Measurements from ENCODE around the gene ALG12.
A peak's percentile ranks its signal among the peaks of the same experiment; 100 is the strongest.

ALG12 gene

DNA sequence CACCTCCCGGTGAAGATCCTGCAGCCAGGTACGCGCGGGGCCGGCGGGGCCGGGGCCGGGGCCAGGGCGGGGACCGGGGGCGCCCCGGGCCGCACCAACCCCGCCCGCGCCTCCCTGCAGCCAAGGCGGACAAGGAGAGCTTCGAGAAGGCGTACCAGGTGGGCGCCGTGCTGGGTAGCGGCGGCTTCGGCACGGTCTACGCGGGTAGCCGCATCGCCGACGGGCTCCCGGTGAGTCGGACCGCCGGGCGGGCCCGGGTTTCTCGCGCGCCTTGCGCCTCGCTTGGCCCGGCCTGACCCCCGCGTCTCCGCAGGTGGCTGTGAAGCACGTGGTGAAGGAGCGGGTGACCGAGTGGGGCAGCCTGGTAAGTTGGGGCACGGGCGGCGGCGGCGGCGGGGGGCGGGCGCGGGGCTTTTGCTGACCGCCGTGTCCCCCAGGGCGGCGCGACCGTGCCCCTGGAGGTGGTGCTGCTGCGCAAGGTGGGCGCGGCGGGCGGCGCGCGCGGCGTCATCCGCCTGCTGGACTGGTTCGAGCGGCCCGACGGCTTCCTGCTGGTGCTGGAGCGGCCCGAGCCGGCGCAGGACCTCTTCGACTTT, 42.9 kb upstream of the ALG12 start:
- Mint-ChIP-seq H3K9me3 (no peaks in the 10 kb centered on the region), H3K4me1 (ENCODE audit: low read depth) (peaks cover 38% of the 10 kb centered on the region), H3K27ac (peak overlapping the region; percentile 96), H3K27me3 (no peaks in the 10 kb centered on the region), H3K36me3 (ENCODE audit: low read depth) (peaks cover 40% of the 10 kb centered on the region), H3K4me3 (peak overlapping the region; percentile 93)
- DNase-seq = no peak

DNA sequence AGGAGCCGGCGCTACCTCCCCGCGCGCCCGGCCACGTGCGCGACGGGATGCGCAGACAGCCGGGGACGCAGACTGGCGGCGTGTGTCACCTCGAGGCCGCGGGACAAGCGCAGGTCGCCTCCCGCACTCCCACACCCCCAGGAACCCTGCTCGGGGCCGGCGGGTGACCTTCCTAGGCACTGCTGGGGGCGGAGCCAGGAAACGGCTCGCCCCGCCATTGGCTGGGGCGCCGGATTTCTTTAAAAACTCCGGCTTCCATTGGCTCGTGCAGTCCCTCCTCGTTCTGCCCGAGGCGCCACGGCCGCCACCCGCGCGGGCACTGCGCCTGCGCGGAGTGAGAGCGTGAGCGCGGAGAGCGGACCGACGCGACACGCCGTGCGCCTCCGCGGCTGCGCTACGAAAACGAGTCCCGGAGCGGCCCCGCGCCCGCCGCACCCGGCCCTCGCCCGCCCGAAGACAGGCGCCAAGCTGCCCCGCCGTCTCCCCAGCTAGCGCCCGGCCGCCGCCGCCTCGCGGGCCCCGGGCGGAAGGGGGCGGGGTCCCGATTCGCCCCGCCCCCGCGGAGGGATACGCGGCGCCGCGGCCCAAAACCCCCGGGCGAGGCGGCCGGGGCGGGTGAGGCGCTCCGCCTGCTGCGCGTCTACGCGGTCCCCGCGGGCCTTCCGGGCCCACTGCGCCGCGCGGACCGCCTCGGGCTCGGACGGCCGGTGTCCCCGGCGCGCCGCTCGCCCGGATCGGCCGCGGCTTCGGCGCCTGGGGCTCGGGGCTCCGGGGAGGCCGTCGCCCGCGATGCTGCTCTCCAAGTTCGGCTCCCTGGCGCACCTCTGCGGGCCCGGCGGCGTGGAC, 42.1 kb upstream of the ALG12 start, which contains the start of gene PIM3:
Gene PIM3 (plus strand): TSS at position 614 of the 846 bp plus-strand sequence. CDS start 176 bp downstream, at position 790.
- H3K4me1 Mint-ChIP-seq (ENCODE audit: low read depth) = peaks cover 36% of the 10 kb centered on the region
- no peaks in the 10 kb centered on the region for H3K27me3 Mint-ChIP-seq
- DNase-seq = peak; percentile 94
- H3K36me3 Mint-ChIP-seq (ENCODE audit: low read depth) = peaks cover 38% of the 10 kb centered on the region
- peak within 1 kb of the TSS; percentile 96 for H3K27ac Mint-ChIP-seq
- peak within 1 kb of the TSS; percentile 93 for H3K4me3 Mint-ChIP-seq
- H3K9me3 Mint-ChIP-seq = no peaks in the 10 kb centered on the region

DNA sequence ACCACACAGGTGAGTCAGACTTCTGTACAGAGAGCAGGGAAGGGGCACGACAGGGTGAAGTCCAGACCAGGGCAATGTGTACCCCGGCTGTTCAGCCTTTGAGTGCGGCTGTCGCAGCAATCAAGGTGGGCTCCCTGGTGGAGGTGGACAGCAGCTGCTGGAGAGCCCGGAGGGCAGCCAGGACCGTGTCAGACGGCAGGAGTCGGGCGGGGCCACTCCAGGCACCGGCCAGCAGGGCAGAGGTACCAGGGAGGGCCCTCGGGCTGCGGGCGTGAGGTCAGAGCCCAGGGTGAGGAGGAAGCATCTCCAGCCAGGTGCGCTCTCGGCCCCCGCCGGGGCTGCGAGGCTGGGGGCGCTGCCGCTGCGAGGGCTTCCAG, 41.5 kb upstream of the ALG12 start:
- Mint-ChIP-seq H3K9me3 (no peaks in the 10 kb centered on the region), H3K27ac (peak overlapping the region; percentile 95), H3K36me3 (ENCODE audit: low read depth) (peaks cover 33% of the 10 kb centered on the region), H3K4me1 (ENCODE audit: low read depth) (peaks cover 32% of the 10 kb centered on the region), H3K27me3 (no peaks in the 10 kb centered on the region), H3K4me3 (peak overlapping the region; percentile 85)
- DNase-seq = no peak

DNA sequence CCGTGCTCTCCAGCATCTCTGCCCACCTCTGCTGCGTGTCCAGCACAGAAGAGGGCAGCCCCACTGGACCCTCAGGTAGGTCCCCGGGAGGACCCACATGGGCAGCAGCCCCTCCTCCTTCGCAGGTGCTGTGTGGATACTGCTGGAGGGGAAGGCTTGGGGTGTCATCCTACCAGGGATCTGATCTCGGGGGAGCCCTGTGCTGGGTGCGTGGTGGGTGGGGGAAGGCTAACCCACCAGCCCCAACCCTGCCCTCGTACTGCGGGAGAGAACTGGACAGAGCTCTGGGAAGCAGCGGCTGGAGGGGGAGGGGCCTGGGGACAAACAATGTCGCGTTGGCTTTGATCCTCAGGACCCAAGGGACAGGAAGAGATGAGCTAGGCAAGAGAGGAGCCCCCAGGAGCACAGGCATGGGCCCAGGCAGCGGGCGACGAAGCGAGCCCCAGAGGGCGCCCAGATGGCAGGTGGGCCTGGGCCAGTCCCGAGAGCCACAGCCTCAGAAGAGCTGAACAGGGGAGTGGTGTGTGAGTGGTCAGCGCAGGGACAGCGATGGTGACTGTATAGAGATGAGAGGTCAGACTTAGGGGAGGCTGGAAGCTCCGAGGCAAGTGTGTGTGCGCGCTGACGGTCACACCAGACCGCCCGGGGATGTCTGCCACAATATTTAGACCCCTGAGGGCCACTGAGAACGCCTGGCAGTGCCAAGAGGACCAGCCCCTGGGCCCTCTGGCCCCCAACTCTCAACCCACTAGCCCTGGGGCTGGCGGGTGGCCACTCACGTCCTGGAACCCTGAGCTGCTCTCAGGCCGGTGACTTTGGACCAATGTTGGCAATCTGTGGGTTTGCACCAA, 40.9 kb upstream of the ALG12 start:
- no peak for DNase-seq
- Mint-ChIP-seq H3K27ac (peak overlapping the region; percentile 95), H3K4me1 (ENCODE audit: low read depth) (peaks cover 26% of the 10 kb centered on the region), H3K36me3 (ENCODE audit: low read depth) (peaks cover 27% of the 10 kb centered on the region), H3K9me3 (no peaks in the 10 kb centered on the region), H3K4me3 (peak overlapping the region; percentile 85), H3K27me3 (no peaks in the 10 kb centered on the region)

DNA sequence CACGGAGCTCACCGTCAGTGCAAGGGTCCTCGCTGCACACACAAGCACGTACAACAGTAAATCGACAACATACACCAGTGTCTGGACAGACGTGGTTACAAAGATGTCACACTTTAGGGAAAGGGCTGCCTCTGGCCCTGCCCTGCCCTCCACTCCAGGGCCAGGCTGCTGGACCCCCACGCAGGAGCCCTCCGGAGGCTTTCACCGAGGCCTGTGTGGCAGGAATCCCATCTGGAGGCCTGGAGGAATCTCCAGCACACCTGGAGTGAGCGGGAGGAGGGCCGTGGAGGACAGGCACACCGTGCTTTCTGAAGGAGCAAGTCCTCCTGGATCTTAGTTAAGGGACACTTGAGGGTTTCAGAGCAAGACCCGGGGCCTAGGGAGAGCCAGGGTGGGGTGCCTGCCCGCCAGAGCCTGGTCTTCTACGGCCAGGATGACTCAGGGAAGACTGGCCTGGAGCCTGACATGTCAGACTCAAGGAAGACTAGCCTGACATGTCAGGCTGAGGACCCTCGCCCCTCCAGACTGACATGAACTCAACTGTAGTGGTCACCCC, 40.2 kb upstream of the ALG12 start:
- DNase-seq = no peak
- peak overlapping the region; percentile 95 for H3K27ac Mint-ChIP-seq
- H3K36me3 Mint-ChIP-seq (ENCODE audit: low read depth) = peaks cover 20% of the 10 kb centered on the region
- H3K4me1 Mint-ChIP-seq (ENCODE audit: low read depth) = peaks cover 19% of the 10 kb centered on the region
- no peaks in the 10 kb centered on the region for H3K9me3 Mint-ChIP-seq
- H3K4me3 Mint-ChIP-seq = peak overlapping the region; percentile 85
- no peaks in the 10 kb centered on the region for H3K27me3 Mint-ChIP-seq

DNA sequence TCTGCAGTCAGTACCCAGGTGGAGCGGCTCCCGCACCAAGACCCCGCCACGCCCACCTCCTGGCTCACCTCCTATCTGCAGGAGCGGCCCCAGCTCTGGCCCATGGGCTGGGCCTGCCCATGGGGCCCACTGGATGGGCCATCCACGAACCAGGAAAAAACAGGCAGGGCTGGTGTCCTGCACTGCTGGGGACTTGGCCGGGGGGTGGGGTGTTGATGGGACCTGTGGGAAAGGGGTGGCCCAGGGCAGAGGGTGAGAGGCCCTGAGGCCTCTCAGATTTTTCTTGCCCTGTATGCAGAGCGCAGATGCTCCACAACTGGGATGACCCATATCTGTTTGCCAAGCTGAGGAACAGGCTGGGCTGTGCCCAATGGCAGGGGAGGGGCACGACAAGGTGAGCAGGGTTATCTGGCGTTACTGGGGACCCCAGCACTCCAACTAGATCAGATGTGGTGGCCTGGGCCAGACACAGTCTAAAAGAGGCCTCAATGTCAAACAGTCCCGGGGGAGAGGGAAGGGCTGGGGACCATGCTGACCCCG, 39.7 kb upstream of the ALG12 start:
- Mint-ChIP-seq H3K27me3 (no peaks in the 10 kb centered on the region), H3K27ac (peak overlapping the region; percentile 69), H3K9me3 (no peaks in the 10 kb centered on the region)

DNA sequence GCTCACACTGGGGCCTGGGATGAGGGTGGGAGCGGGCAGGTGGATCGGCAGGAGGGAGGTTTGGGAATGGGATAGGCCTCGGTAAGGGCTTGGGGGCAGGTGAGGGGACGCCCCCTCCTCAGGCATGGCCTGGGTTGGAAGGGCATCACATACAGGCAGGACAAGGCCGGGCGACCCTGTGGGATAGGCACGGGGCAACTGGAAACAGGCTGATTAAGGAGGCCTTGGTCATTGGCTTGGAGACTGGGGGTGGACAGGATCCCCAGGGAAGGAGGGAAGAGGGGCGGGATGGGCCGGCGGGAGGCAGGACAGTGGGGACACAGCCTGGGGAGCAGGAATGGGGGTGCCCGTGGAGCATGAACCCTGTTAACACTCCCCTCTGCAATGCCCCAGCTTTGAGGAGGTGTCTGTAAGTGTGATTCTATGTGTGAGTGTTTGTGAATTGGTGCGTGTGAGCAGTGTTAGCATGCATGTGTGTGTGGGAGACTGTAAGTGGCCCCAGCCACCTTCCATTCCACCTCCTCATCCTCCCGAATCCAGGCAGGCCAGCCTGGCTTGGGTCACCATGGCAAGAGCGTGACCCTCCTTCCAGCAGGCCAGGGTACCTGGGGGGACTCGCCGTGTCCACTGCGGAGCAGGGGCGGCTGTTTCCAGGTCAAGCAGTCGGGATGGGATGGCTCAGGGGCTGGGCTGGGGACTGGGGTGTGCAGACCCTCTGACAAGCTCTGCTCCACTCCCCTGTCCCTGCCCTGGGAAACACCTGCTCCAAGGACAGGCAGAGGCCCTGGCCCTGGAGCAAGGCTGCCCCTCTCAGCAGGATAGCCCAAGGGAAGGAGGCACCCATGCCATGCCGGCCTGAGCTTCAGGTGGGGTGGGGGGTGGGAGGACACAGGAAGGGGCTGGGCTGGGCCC, 38.9 kb upstream of the ALG12 start:
- no peaks in the 10 kb centered on the region for H3K9me3 Mint-ChIP-seq
- peaks cover 18% of the 10 kb centered on the region for H3K4me1 Mint-ChIP-seq (ENCODE audit: low read depth)
- H3K27ac Mint-ChIP-seq = peak overlapping the region; percentile 29
- no peaks in the 10 kb centered on the region for H3K27me3 Mint-ChIP-seq
- DNase-seq = no peak
- peaks cover 9% of the 10 kb centered on the region for H3K36me3 Mint-ChIP-seq (ENCODE audit: low read depth)
- H3K4me3 Mint-ChIP-seq = no peak overlapping the region

More for the DNA sequence above, 39.7 kb upstream of the ALG12 start:
- Mint-ChIP-seq H3K36me3 (ENCODE audit: low read depth) (peaks cover 14% of the 10 kb centered on the region), H3K4me1 (ENCODE audit: low read depth) (peaks cover 15% of the 10 kb centered on the region), H3K4me3 (peak overlapping the region; percentile 85)
- DNase-seq = no peak

DNA sequence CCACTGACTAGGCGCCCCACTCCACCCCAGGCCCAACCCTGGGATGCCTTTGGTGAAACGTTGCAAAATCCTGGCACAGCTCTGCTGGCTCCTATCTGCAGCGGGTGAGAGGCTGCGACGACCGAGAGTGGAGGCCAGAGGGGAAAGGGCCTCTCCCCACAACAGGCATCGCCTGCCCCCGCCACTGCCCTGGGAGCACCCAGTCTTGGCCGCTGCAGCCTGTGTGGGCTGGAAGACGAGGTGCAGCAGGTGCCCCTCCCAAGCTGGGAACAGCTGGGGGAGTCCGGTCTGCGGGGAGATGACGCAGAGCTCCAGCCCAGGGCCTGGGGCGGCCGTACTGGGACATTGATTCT, 38.2 kb upstream of the ALG12 start:
- DNase-seq = no peak
- H3K9me3 Mint-ChIP-seq = no peaks in the 10 kb centered on the region
- H3K4me1 Mint-ChIP-seq (ENCODE audit: low read depth) = peaks cover 20% of the 10 kb centered on the region
- peaks cover 3% of the 10 kb centered on the region for H3K36me3 Mint-ChIP-seq (ENCODE audit: low read depth)
- no peak overlapping the region for H3K27ac Mint-ChIP-seq
- H3K27me3 Mint-ChIP-seq = no peaks in the 10 kb centered on the region
- H3K4me3 Mint-ChIP-seq = no peak overlapping the region

DNA sequence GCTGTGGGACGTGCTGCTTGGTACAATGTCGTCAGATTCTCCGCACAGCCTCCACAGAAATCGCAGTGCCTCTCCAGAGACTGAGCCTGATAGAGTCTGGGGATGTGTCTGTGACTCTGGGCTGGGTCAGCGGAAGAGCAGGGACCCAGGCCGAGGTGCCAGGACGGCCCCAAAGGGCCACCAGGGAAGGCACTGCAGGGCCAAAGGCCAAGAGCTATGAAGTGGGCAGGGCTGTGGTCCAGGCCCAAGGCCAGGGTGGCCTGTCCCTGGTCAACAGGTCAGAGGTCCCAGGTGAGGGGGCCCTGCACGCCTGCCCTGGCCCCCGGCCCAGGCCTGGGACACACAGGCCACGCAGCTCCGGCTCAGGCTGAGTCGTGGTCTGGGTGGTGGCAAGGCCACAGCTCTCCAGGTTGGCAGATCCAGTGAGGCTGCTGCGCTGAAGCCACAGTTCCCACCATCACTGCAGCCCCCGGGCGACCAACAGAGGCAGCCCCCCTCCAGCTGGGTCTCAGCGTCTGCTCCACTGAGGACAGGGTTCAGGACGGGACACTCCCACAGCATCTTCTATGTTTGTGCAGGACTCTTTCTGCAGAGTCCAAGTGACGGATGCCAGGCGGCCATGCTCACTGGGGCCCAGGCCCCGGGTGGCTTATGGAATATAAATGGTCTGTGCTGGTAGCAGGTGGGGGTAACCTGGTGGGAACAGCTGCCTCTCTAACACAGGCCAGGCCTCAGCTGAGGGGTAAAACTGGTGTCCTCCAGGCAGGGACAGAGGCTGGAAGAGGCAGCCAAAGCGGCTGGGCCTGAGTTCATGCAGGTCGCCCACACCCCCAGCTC, 37.6 kb upstream of the ALG12 start:
- no peak for DNase-seq
- Mint-ChIP-seq H3K27ac (no peak overlapping the region), H3K27me3 (no peaks in the 10 kb centered on the region), H3K4me3 (no peak overlapping the region), H3K4me1 (ENCODE audit: low read depth) (peaks cover 24% of the 10 kb centered on the region), H3K9me3 (no peaks in the 10 kb centered on the region), H3K36me3 (ENCODE audit: low read depth) (peaks cover 2% of the 10 kb centered on the region)

DNA sequence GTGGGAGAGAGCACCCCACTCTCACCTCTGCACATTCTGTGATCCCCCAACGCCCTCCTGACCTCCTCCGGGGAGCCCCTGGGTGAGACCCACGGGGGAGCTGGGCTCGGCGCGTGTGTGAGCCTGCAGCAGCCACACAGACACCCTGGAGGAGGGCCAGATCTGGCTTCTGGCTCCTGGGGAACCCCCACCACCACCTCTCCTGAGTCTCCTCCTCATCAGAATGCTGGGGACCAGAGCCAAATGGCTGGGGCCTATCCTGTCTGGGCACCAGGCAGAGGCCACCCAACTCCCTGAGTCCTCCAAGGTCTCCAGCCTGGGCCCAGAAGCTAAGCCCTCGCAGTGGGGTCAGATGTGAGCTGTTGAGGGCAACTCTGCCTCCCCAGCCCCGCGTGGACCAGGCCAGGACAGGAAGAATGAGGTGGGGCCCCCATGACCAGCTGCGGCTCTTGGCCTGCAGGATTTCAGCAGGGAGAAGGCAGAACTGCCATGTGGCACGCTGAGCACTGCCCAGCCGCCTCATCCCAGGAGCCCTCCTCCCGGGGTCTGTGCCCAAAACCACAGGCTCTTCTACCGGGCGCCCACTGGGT, 36.8 kb upstream of the ALG12 start:
- Mint-ChIP-seq H3K4me3 (no peak overlapping the region), H3K27me3 (no peaks in the 10 kb centered on the region), H3K9me3 (no peaks in the 10 kb centered on the region), H3K4me1 (ENCODE audit: low read depth) (peaks cover 25% of the 10 kb centered on the region), H3K36me3 (ENCODE audit: low read depth) (peaks cover 2% of the 10 kb centered on the region), H3K27ac (peak overlapping the region; percentile 37)
- DNase-seq = no peak

DNA sequence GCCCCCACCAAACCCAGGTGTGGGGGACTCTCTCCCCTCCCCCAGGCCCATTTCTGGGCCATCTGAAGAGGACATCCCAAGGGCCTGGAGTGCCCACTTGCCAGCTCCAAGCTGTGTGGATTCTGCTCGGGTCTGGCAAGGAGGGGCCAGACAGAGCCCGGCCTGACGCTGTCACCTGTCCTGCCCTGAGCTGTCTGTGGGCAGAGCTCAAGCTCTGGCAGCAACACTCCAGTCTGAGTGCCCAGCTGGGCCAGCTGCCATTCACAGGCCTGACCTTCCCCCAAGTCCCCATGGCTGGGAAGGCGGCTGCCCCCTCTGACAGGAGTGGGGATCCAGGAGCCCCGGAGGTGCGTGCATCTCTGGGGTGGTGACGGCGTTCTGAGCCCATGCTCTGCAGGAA, 36.1 kb upstream of the ALG12 start:
- H3K27me3 Mint-ChIP-seq = no peaks in the 10 kb centered on the region

DNA sequence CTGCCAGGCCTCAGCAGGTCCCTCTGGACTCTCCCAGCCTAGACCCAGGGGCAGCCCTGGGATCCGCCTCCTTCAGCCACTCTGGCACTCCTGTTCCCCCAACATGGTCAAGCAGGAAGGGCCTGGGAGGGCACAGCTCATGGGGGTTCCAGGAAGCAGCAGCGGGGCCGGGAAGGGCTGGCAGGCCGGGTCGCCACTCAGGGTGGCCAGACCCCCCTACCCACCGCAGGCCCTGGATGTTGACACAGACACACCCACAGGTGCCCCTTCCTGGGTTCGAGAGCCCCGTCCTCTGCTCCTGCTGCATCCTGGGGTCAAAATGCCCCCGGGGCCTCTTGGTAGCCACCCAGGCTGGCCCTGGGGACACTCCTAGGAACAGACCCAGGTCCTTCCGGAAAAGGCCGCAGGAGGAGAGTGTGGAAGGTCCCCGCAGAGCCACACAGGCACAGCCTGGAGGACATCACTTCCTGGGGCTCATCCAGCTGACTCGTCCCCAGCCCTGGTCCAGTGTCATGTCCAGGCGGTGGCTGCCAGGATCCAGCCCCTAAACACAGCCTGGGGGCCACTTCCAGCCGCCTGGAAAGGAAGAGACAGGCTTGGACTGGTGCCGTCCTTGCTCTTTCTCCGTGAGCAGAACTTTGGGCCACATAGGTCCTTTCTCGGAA, 35.6 kb upstream of the ALG12 start:
- Mint-ChIP-seq H3K4me1 (ENCODE audit: low read depth) (peaks cover 16% of the 10 kb centered on the region), H3K9me3 (no peaks in the 10 kb centered on the region), H3K27me3 (no peaks in the 10 kb centered on the region), H3K36me3 (ENCODE audit: low read depth) (no peaks in the 10 kb centered on the region), H3K27ac (no peak overlapping the region), H3K4me3 (no peak overlapping the region)
- no peak for DNase-seq

More for the DNA sequence above, 36.1 kb upstream of the ALG12 start:
- peaks cover 22% of the 10 kb centered on the region for H3K4me1 Mint-ChIP-seq (ENCODE audit: low read depth)
- no peak overlapping the region for H3K27ac Mint-ChIP-seq
- no peaks in the 10 kb centered on the region for H3K36me3 Mint-ChIP-seq (ENCODE audit: low read depth)
- no peaks in the 10 kb centered on the region for H3K9me3 Mint-ChIP-seq
- no peak overlapping the region for H3K4me3 Mint-ChIP-seq
- no peak for DNase-seq

All from activated T-cell treated with anti-CD3 and anti-CD28 coated beads, Interleukin-2, amount 50 U/mL, for 24 hours (primary cell).